ENCODE results near the gene CANT1. TPM values are rescaled to one million over a fixed set of nuclear protein-coding genes. Genes with fewer than 3 reads are reported as not detected.

CANT1 gene
- total and polyA plus RNA-seq, 3 donors from 2014 or later: 60.6 to 80.5 (median 64.1) TPM

DNA sequence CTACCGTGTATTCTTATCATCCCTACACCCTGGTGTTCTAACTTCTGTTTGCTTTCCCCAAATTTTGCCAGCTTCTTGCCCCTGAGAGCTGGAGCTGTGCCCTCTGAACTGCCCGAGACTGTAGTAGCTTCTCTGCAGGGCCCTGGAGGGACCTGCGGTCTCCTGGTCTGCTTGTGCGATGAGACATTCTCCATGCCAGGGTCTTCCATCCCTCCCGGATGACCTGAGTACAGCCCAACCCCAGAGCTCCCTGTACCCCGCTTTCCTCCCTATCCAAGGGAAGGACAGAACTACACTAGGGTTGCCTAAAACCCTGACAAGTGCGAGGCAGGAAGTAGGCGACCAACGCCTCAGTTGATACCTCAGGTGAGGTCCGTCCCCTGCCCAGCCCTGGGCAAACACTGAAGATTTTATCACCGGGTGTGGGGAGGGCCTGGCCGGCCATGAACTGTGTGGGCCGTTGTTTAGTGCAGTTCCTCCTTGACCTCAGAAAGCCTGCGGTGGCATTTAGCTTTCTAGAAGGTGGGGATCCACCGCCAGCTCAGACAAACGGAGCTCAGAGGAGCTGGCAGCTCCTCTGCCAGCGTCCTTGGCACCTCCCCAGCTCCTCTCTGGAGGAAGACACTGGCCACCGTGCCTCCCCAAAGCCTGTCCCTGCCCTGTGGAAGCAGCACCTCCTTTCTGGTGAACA is 13.7 kb downstream of the CANT1 start:
- Histone ChIP-seq H3K36me3 (ENCODE audit: low read depth, missing control alignments) (no peaks in the 10 kb centered on the region), H3K27me3 (no peaks in the 10 kb centered on the region), H3K9me3 (no peaks in the 10 kb centered on the region), H3K27ac (no peak overlapping the region), H3K4me1 (peaks cover 50% of the 10 kb centered on the region), H3K4me3 (no peak overlapping the region)
- TF ChIP-seq, protein P1, sequence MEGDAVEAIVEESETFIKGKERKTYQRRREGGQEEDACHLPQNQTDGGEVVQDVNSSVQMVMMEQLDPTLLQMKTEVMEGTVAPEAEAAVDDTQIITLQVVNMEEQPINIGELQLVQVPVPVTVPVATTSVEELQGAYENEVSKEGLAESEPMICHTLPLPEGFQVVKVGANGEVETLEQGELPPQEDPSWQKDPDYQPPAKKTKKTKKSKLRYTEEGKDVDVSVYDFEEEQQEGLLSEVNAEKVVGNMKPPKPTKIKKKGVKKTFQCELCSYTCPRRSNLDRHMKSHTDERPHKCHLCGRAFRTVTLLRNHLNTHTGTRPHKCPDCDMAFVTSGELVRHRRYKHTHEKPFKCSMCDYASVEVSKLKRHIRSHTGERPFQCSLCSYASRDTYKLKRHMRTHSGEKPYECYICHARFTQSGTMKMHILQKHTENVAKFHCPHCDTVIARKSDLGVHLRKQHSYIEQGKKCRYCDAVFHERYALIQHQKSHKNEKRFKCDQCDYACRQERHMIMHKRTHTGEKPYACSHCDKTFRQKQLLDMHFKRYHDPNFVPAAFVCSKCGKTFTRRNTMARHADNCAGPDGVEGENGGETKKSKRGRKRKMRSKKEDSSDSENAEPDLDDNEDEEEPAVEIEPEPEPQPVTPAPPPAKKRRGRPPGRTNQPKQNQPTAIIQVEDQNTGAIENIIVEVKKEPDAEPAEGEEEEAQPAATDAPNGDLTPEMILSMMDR (IDR thresholded peaks at IDR 0.05): no peak
- no peak for TF ChIP-seq POLR2A (IDR thresholded peaks at IDR 0.05)
- DNase-seq: peak; percentile 75
- intact Hi-C loops (cut with DNase I; ENCODE audit: low total_unique reads): no loop called here
- WGBS, 2 donors: 66 to 67% methylated on average over 14 to 18 of the region's 18 CpGs

DNA sequence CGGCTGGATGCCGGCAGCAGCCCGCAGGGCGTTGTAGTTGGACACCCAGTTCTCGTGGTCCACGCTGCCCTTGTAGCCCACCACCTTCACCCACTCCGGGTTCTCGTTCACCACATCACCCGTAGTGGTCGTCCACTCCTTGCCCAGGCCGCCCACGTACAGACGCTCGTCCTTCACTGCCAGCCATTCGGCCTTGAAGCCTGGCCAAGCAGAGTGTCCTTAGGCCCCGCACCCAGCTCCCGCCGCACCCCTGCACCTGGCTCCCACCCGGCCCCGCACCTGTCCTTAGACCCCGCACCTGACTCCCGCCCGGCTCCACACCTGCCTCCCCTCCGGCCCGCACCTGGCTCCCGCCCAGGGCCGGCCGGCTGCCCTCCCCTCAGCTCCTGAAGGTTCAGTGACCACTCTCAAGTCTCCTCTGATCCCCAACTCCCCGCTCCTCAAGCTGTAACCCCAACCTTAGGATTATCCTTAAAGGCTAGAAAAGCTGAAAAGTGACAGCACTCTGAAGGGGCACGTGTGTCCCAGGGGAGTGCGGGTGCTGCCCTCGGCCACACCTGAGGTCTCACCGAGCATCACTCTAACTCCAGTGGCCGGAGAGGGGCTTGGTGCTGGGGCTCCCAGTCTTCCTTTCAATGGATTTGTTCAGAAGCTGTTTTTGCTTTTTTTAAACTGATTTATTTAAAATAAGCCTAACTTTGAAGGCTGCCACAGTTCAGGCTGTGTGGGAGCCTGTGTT is 14.4 kb downstream of the CANT1 start:
- DNase-seq: peak; percentile 14
- Histone ChIP-seq H3K4me3 (no peak overlapping the region), H3K27ac (no peak overlapping the region), H3K27me3 (no peaks in the 10 kb centered on the region), H3K9me3 (no peaks in the 10 kb centered on the region), H3K4me1 (peaks cover 50% of the 10 kb centered on the region), H3K36me3 (ENCODE audit: low read depth, missing control alignments) (no peaks in the 10 kb centered on the region)
- intact Hi-C loops (cut with DNase I; ENCODE audit: low total_unique reads): no loop called here
- TF ChIP-seq, protein P1 (IDR thresholded peaks at IDR 0.05): no peak
- no peak for TF ChIP-seq POLR2A (IDR thresholded peaks at IDR 0.05)
- WGBS, 2 donors: 75 to 94% methylated on average over 32 to 34 of the region's 34 CpGs

DNA sequence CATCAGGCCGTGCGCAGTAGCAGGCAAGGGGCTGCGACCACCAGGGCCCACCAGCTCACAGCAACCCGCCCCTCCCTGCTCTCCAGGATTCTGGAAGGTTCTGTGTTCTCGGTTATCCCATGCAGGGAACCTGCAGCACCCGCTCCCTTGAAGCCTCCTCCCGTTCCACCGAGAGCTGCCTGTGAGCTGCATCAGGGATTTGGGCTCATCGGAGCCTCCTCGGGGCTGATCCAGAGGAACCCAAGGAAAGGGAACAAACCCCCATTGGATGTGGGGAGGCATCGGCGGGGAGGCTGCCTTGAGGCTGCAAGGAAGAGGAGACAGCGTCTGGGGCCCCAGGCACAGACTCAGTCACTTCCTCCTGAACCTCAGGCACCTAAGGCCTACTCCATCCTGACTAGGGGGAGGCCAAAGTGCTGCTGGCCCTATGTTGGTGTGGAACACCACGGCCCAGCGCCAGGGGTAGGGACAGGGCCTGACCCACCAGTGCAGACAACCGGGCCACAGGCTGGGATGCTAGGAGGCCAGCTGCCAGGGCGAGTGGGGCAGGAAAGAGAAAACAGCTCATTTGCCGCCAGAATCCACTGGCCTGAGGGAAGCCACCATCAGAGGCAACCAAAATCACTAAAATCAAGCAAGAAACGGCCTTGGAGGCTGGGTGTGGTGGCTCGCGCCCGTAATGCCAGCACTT is 15.4 kb downstream of the CANT1 start:
- intact Hi-C loops (cut with DNase I; ENCODE audit: low total_unique reads): no loop called here

DNA sequence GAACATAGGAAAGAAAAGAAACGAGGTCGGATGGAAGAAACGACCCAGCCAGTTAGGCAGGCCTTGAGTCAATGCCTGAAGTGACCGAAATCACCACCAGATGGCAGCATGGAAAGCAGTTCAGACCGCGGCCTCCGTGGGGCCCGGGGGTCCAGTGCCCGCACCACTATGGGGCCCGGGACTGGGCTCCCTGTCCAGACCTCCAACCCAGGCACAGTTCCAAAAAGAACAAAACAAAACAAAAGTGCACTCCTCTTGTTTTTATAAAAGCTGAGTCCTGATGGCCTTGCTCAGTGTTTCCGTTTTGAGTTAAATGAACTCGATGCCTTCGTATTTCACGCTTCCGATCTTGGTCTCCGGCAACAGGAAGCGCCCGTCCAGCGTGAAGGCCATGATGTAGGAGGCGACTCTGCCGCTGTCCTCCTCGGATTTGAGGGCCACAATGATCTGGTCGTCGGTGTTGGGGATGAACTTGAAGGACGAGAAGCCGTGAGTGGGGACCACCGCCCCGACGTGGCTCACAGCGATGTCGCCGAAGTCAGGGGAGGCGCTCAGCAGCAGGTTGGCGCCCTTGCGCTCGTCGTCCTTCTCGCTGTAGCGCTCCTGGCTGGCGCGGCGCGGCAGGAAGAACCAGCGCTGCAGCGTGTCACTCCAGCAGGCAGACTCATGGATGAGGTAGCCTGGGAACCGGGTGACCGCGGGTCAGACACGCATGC is 16.2 kb downstream of the CANT1 start:
- DNase-seq: peak; percentile 83
- no peaks in the 10 kb centered on the region for H3K9me3 ChIP-seq
- TF ChIP-seq, protein P1 (IDR thresholded peaks at IDR 0.05): peak; percentile 76 to 86 (median 81)
- no peak for TF ChIP-seq POLR2A (IDR thresholded peaks at IDR 0.05)
- H3K4me1 ChIP-seq: peaks cover 42% of the 10 kb centered on the region
- H3K27me3 ChIP-seq: no peaks in the 10 kb centered on the region
- H3K4me3 ChIP-seq: peak overlapping the region in 1 of 2 donors; percentile 15
- peak overlapping the region; percentile 3 to 36 for H3K27ac ChIP-seq
- no peaks in the 10 kb centered on the region for H3K36me3 ChIP-seq (ENCODE audit: low read depth, missing control alignments)
- WGBS, 2 donors: 40 to 60% methylated on average over 32 to 49 of the region's 49 CpGs
- intact Hi-C loops (cut with DNase I; ENCODE audit: low total_unique reads): no loop called here

More for the DNA sequence above, 15.4 kb downstream of the CANT1 start:
- H3K4me1 ChIP-seq: peaks cover 49% of the 10 kb centered on the region
- peak; percentile 14 for DNase-seq
- H3K36me3 ChIP-seq (ENCODE audit: low read depth, missing control alignments): no peaks in the 10 kb centered on the region
- H3K27ac ChIP-seq: peak overlapping the region in 1 of 2 donors; percentile 36
- WGBS, 2 donors: 85 to 89% methylated on average over 13 to 22 of the region's 22 CpGs
- TF ChIP-seq, protein P1 (IDR thresholded peaks at IDR 0.05): no peak
- TF ChIP-seq POLR2A (IDR thresholded peaks at IDR 0.05): no peak
- no peak overlapping the region for H3K4me3 ChIP-seq
- H3K9me3 ChIP-seq: no peaks in the 10 kb centered on the region
- no peaks in the 10 kb centered on the region for H3K27me3 ChIP-seq
